ENCODE measurements around the gene KLHL18.

Gene KLHL18

DNA sequence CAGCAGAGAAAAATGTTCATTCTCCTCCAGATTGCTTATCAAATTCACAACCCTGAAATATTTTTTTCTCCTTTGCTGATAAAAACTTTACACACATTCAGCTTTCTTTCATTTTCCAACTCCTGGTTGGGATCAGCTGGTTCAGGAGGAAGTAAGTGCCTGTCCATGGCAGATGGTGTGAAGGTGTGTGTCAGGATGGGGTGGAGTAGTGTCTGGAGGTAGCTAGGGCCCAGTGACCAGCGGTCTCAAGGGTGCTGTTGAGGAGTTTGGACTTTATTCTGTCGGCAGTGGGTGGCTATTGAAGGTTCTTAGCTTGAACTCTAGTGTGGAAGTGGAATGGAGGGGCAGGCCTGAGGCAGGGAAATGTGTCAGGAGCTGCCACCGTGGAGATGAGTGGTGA lies 51.2 kb downstream of the KLHL18 start:
- H3K4me3 ChIP-seq (ENCODE audit: low read length in 2 of 2), result no peak overlapping the region
- no peaks in the 10 kb centered on the region for H3K4me1 ChIP-seq (ENCODE audit: control insufficient read depth in 2 of 2, insufficient read depth in 2 of 2, low read length in 2 of 2)
- H3K36me3 ChIP-seq (ENCODE audit: control insufficient read depth in 2 of 2, insufficient read depth in 2 of 2, low read length in 2 of 2), result peaks cover 62 to 63% of the 10 kb centered on the region in 2 donors
- H3K9ac ChIP-seq (ENCODE audit: low read depth in 1 of 2, low read length in 2 of 2), result no peak overlapping the region
- H3K27ac ChIP-seq (ENCODE audit: low read depth in 2 of 2, low read length in 2 of 2), result no peak overlapping the region
- H3K27me3 ChIP-seq (ENCODE audit: control insufficient read depth in 2 of 2, insufficient read depth in 2 of 2, low read length in 2 of 2), result no peaks in the 10 kb centered on the region
- H3K9me3 ChIP-seq (ENCODE audit: control insufficient read depth in 2 of 2, low read length in 2 of 2), result no peaks in the 10 kb centered on the region

DNA sequence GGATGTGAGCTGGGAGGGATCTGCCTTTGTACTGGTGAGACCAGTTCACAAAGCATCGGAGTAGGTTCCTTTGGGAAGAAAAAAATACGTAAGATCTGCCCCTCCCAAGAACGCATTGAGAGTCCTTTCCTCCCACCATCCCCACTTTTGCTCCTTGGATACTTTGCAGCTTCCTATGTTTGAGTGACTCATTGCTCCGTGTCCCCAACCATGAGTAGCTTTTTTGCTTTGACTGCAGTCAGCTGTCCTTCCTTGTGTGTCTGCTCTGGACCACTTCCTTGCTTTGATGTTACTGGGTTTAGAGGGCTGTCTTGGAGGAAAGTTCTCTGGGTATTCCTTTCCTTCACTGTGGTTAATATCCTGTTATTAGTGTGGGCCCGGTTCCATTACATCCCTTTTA lies 54.9 kb downstream of the KLHL18 start:
- no peak overlapping the region for H3K4me3 ChIP-seq (ENCODE audit: low read length in 2 of 2)
- no peaks in the 10 kb centered on the region for H3K9me3 ChIP-seq (ENCODE audit: control insufficient read depth in 2 of 2, low read length in 2 of 2)
- no peak overlapping the region for H3K9ac ChIP-seq (ENCODE audit: low read depth in 1 of 2, low read length in 2 of 2)
- no peaks in the 10 kb centered on the region for H3K27me3 ChIP-seq (ENCODE audit: control insufficient read depth in 2 of 2, insufficient read depth in 2 of 2, low read length in 2 of 2)
- H3K27ac ChIP-seq (ENCODE audit: low read depth in 2 of 2, low read length in 2 of 2), result no peak overlapping the region
- H3K4me1 ChIP-seq (ENCODE audit: control insufficient read depth in 2 of 2, insufficient read depth in 2 of 2, low read length in 2 of 2), result no peaks in the 10 kb centered on the region
- H3K36me3 ChIP-seq (ENCODE audit: control insufficient read depth in 2 of 2, insufficient read depth in 2 of 2, low read length in 2 of 2), result peaks cover 54 to 67% of the 10 kb centered on the region in 2 donors

DNA sequence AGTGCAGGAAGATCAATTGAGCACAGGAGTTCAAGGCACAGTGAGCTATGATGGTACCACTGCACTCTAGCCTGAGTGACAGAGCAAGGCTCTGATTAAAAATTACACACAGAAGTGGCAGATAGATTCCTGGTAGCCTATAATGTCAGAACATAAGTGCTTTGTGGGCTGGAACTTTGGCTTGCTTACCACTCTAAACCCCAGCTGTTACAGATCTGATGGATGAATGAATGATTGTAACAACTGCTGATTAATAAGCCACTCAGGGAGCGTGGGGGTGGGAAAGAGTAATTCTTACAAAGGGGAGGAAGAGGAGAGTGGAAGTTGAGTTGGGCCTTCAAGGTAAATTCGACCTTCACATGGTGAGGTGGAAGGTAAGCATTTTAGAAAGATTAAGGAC lies 57.2 kb downstream of the KLHL18 start:
- no peaks in the 10 kb centered on the region for H3K4me1 ChIP-seq (ENCODE audit: control insufficient read depth in 2 of 2, insufficient read depth in 2 of 2, low read length in 2 of 2)
- no peak overlapping the region for H3K4me3 ChIP-seq (ENCODE audit: low read length in 2 of 2)
- no peak overlapping the region for H3K27ac ChIP-seq (ENCODE audit: low read depth in 2 of 2, low read length in 2 of 2)
- H3K36me3 ChIP-seq (ENCODE audit: control insufficient read depth in 2 of 2, insufficient read depth in 2 of 2, low read length in 2 of 2), result peaks cover 51 to 65% of the 10 kb centered on the region in 2 donors
- no peaks in the 10 kb centered on the region for H3K27me3 ChIP-seq (ENCODE audit: control insufficient read depth in 2 of 2, insufficient read depth in 2 of 2, low read length in 2 of 2)
- no peak overlapping the region for H3K9ac ChIP-seq (ENCODE audit: low read depth in 1 of 2, low read length in 2 of 2)
- no peaks in the 10 kb centered on the region for H3K9me3 ChIP-seq (ENCODE audit: control insufficient read depth in 2 of 2, low read length in 2 of 2)

DNA sequence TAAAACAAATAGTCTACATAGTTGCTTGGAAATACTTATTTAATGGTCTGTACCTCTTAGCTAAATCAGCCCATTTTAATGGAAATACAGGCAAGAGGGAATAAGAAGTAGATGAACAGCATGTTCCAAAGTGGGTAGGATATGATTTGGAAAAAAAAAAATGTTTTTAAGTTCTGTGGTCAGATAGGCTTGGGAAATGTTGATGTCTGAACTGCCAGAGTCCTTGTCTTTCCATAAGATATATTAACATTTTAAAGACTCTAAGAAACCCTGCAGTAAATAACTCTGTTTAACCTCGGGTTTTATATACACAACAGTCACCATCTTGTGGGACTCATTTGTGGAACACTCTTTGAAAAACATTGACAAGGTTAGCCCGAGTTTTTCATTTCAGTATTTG lies 58.1 kb downstream of the KLHL18 start:
- no peak overlapping the region for H3K9ac ChIP-seq (ENCODE audit: low read depth in 1 of 2, low read length in 2 of 2)
- no peaks in the 10 kb centered on the region for H3K9me3 ChIP-seq (ENCODE audit: control insufficient read depth in 2 of 2, low read length in 2 of 2)
- no peaks in the 10 kb centered on the region for H3K4me1 ChIP-seq (ENCODE audit: control insufficient read depth in 2 of 2, insufficient read depth in 2 of 2, low read length in 2 of 2)
- H3K27me3 ChIP-seq (ENCODE audit: control insufficient read depth in 2 of 2, insufficient read depth in 2 of 2, low read length in 2 of 2), result no peaks in the 10 kb centered on the region
- no peak overlapping the region for H3K27ac ChIP-seq (ENCODE audit: low read depth in 2 of 2, low read length in 2 of 2)
- H3K36me3 ChIP-seq (ENCODE audit: control insufficient read depth in 2 of 2, insufficient read depth in 2 of 2, low read length in 2 of 2), result peaks cover 47 to 63% of the 10 kb centered on the region in 2 donors
- no peak overlapping the region for H3K4me3 ChIP-seq (ENCODE audit: low read length in 2 of 2)

DNA sequence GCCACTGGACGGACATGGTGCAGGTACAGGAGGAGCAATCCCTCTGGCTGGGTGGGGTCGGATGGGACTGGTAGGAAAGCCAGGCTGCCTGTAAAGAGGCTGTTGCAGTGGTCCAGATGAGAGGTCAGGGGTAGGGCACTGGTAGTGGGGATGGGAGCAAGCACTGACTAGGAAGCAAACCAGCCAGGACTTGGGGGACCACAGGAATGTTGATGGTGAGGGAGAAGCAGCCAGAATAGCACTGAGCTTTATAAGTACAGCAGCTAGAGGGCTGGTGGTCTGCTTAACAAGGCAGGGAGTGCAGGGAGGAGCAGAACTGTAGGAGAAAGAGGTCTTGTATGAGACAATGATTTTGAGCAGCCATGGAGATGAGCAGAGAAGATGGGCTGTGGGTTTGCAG lies 59.4 kb downstream of the KLHL18 start:
- Histone ChIP-seq H3K9me3 (ENCODE audit: control insufficient read depth in 2 of 2, low read length in 2 of 2) (no peaks in the 10 kb centered on the region), H3K9ac (ENCODE audit: low read depth in 1 of 2, low read length in 2 of 2) (no peak overlapping the region), H3K36me3 (ENCODE audit: control insufficient read depth in 2 of 2, insufficient read depth in 2 of 2, low read length in 2 of 2) (peaks cover 35 to 53% of the 10 kb centered on the region in 2 donors), H3K4me3 (ENCODE audit: low read length in 2 of 2) (no peak overlapping the region), H3K27me3 (ENCODE audit: control insufficient read depth in 2 of 2, insufficient read depth in 2 of 2, low read length in 2 of 2) (no peaks in the 10 kb centered on the region), H3K27ac (ENCODE audit: low read depth in 2 of 2, low read length in 2 of 2) (no peak overlapping the region), H3K4me1 (ENCODE audit: control insufficient read depth in 2 of 2, insufficient read depth in 2 of 2, low read length in 2 of 2) (no peaks in the 10 kb centered on the region)

DNA sequence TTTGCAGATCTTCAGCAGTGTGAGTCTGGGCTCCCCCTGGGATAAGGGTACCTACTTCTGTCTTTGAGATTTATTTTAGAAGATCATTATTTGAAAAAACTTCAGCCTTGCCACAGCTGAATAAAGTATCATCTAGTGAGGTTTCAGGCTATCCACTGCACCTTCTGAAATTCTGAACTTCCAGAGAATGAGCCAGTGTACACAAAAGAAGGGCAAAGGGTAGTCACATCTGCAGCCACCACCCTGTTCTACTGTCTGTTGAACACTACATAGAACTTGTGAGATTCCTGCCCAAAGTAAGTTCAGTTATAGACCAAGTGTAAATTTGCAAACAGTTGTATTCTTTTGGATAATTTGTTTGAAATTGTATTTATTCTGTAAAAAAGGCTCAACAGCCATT lies 60.1 kb downstream of the KLHL18 start:
- H3K36me3 ChIP-seq (ENCODE audit: control insufficient read depth in 2 of 2, insufficient read depth in 2 of 2, low read length in 2 of 2), result peaks cover 29 to 47% of the 10 kb centered on the region in 2 donors
- H3K27me3 ChIP-seq (ENCODE audit: control insufficient read depth in 2 of 2, insufficient read depth in 2 of 2, low read length in 2 of 2), result no peaks in the 10 kb centered on the region
- no peak overlapping the region for H3K4me3 ChIP-seq (ENCODE audit: low read length in 2 of 2)
- no peaks in the 10 kb centered on the region for H3K4me1 ChIP-seq (ENCODE audit: control insufficient read depth in 2 of 2, insufficient read depth in 2 of 2, low read length in 2 of 2)
- no peak overlapping the region for H3K9ac ChIP-seq (ENCODE audit: low read depth in 1 of 2, low read length in 2 of 2)
- no peak overlapping the region for H3K27ac ChIP-seq (ENCODE audit: low read depth in 2 of 2, low read length in 2 of 2)
- H3K9me3 ChIP-seq (ENCODE audit: control insufficient read depth in 2 of 2, low read length in 2 of 2), result no peaks in the 10 kb centered on the region

DNA sequence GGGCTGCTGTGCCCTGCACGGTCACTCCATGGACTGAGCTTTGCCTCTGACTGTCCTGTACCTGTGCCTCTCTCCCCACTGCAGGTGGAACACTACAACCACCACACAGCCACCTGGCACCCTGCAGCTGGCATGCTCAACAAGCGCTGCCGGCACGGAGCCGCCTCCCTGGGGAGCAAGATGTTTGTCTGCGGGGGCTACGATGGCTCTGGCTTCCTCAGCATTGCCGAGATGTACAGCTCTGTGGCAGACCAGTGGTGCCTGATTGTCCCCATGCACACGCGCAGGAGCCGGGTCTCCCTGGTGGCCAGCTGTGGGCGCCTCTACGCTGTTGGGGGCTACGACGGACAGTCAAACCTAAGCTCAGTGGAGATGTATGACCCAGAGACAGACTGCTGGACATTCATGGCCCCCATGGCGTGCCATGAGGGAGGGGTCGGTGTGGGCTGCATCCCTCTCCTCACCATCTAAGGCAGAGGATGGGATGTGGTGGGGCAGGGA lies 60.8 kb downstream of the KLHL18 start:
- Histone ChIP-seq H3K9me3 (ENCODE audit: control insufficient read depth in 2 of 2, low read length in 2 of 2) (no peaks in the 10 kb centered on the region), H3K27me3 (ENCODE audit: control insufficient read depth in 2 of 2, insufficient read depth in 2 of 2, low read length in 2 of 2) (no peaks in the 10 kb centered on the region), H3K27ac (ENCODE audit: low read depth in 2 of 2, low read length in 2 of 2) (no peak overlapping the region), H3K4me3 (ENCODE audit: low read length in 2 of 2) (no peak overlapping the region), H3K9ac (ENCODE audit: low read depth in 1 of 2, low read length in 2 of 2) (no peak overlapping the region), H3K36me3 (ENCODE audit: control insufficient read depth in 2 of 2, insufficient read depth in 2 of 2, low read length in 2 of 2) (peaks cover 24 to 42% of the 10 kb centered on the region in 2 donors), H3K4me1 (ENCODE audit: control insufficient read depth in 2 of 2, insufficient read depth in 2 of 2, low read length in 2 of 2) (no peaks in the 10 kb centered on the region)

DNA sequence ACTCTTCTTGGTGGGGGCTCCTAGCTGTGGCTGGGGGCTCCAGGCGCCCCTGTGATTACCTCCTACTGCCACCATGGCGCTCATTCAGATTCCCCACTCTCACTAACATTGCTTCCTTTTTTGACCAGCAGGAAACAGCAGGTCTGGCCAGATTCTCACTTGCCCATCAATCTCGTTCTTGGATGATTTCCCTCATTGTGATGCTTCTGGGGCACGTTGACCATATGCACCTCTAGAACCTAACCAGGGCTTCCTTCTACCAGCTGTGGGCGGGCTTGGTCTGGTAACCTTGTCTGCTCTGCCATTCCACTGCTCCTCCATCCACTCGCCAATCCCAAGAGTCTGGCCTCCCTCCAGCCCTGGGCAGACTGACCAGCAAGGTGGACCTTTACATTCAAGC lies 62.2 kb downstream of the KLHL18 start:
- H3K4me3 ChIP-seq (ENCODE audit: low read length in 2 of 2), result no peak overlapping the region
- peaks cover 21 to 42% of the 10 kb centered on the region in 2 donors for H3K36me3 ChIP-seq (ENCODE audit: control insufficient read depth in 2 of 2, insufficient read depth in 2 of 2, low read length in 2 of 2)
- no peaks in the 10 kb centered on the region for H3K9me3 ChIP-seq (ENCODE audit: control insufficient read depth in 2 of 2, low read length in 2 of 2)
- H3K27ac ChIP-seq (ENCODE audit: low read depth in 2 of 2, low read length in 2 of 2), result no peak overlapping the region
- H3K9ac ChIP-seq (ENCODE audit: low read depth in 1 of 2, low read length in 2 of 2), result no peak overlapping the region
- H3K4me1 ChIP-seq (ENCODE audit: control insufficient read depth in 2 of 2, insufficient read depth in 2 of 2, low read length in 2 of 2), result no peaks in the 10 kb centered on the region
- no peaks in the 10 kb centered on the region for H3K27me3 ChIP-seq (ENCODE audit: control insufficient read depth in 2 of 2, insufficient read depth in 2 of 2, low read length in 2 of 2)

DNA sequence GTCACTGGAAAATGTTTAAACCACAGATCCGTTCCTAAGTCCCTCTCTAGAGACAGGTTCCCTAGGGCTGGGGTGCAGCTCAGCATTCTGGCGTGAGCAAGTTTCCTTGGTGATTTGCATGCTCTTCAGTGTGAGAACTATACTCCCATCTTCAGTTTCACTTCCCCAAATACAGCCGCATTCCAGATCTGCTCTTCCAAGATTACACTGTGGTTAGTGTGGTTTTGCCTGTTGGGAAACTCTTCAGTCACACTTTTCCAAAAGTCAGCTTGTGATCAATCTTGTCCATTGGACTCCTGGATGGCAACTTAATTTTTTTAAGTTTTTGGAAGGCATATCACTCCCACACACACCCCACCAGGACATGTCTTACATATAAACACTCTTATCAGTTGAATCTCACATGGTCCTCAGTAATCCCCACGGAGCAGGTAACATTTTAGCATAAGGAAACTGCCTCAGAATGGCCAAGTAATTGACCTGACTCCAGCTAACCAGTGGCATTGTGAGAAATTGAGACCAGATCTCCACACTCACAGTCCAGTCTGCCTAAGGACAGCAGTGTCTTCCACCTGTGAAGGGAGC lies 64.6 kb downstream of the KLHL18 start:
- no peaks in the 10 kb centered on the region for H3K9me3 ChIP-seq (ENCODE audit: control insufficient read depth in 2 of 2, low read length in 2 of 2)
- no peak overlapping the region for H3K27ac ChIP-seq (ENCODE audit: low read depth in 2 of 2, low read length in 2 of 2)
- H3K36me3 ChIP-seq (ENCODE audit: control insufficient read depth in 2 of 2, insufficient read depth in 2 of 2, low read length in 2 of 2), result peaks cover 17 to 26% of the 10 kb centered on the region in 2 donors
- no peaks in the 10 kb centered on the region for H3K27me3 ChIP-seq (ENCODE audit: control insufficient read depth in 2 of 2, insufficient read depth in 2 of 2, low read length in 2 of 2)
- H3K4me1 ChIP-seq (ENCODE audit: control insufficient read depth in 2 of 2, insufficient read depth in 2 of 2, low read length in 2 of 2), result no peaks in the 10 kb centered on the region
- no peak overlapping the region for H3K9ac ChIP-seq (ENCODE audit: low read depth in 1 of 2, low read length in 2 of 2)
- no peak overlapping the region for H3K4me3 ChIP-seq (ENCODE audit: low read length in 2 of 2)

DNA sequence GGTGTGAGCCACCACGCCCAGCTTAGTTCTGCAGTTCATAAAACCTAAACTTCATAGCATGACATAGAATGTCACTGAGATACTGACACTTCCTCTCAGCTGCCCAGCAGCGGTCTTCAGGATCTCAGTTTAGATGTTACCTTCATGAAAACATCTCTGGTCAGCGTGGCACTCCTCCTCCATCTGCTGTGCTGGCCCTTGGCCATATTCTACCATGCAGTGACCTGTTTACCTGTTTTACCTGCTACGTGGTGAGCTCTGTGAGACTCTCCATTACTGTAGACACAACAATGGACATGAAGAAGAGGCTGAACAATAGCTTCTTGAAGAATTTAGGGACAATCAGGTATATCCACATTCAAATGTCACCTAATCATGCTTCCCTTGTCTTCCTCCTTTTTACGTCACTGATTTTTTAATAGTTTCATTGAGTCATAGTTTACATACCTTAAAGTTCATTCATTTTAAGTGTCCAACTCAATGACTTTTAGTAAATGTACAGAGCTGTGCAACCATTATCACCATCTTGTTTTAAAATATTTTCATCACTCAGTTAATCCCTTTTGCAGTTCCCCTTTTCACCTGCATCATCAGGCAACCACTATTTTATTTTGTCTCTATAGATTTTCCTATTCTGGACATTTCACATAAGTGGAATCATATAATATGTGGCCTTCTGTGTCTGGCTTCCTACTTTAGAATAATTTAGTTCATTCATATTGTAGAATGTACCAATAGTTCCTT lies 65.8 kb downstream of the KLHL18 start:
- no peaks in the 10 kb centered on the region for H3K9me3 ChIP-seq (ENCODE audit: control insufficient read depth in 2 of 2, low read length in 2 of 2)
- no peak overlapping the region for H3K27ac ChIP-seq (ENCODE audit: low read depth in 2 of 2, low read length in 2 of 2)
- no peak overlapping the region for H3K4me3 ChIP-seq (ENCODE audit: low read length in 2 of 2)
- H3K27me3 ChIP-seq (ENCODE audit: control insufficient read depth in 2 of 2, insufficient read depth in 2 of 2, low read length in 2 of 2), result no peaks in the 10 kb centered on the region
- H3K36me3 ChIP-seq (ENCODE audit: control insufficient read depth in 2 of 2, insufficient read depth in 2 of 2, low read length in 2 of 2), result peaks cover 12 to 14% of the 10 kb centered on the region in 2 donors
- H3K9ac ChIP-seq (ENCODE audit: low read depth in 1 of 2, low read length in 2 of 2), result no peak overlapping the region
- H3K4me1 ChIP-seq (ENCODE audit: control insufficient read depth in 2 of 2, insufficient read depth in 2 of 2, low read length in 2 of 2), result no peaks in the 10 kb centered on the region
